HT-29 (cell line): ENCODE measurements around the gene SLC35E1. TPM values are rescaled to one million over a fixed set of nuclear protein-coding genes. Genes with fewer than 3 reads are reported as not detected.

Source experiments
- DNase-seq: peaks from one replicate; pipeline ENCODE4 v3.0.0-alpha.2; 2015; ENCODE audit warnings: low spot score
- total RNA-seq: library from RNA; depleted of rRNA; stranded (reverse); fragments of >200 nt; shearing (Covaris generic); gene quantifications from 2 replicates; pipeline ENCODE4 v1.2.3, GENCODE V29; 2014; rRNA removed

Gene SLC35E1
- total RNA-seq, result 16.8 and 23.4 TPM in 2 replicates

DNA sequence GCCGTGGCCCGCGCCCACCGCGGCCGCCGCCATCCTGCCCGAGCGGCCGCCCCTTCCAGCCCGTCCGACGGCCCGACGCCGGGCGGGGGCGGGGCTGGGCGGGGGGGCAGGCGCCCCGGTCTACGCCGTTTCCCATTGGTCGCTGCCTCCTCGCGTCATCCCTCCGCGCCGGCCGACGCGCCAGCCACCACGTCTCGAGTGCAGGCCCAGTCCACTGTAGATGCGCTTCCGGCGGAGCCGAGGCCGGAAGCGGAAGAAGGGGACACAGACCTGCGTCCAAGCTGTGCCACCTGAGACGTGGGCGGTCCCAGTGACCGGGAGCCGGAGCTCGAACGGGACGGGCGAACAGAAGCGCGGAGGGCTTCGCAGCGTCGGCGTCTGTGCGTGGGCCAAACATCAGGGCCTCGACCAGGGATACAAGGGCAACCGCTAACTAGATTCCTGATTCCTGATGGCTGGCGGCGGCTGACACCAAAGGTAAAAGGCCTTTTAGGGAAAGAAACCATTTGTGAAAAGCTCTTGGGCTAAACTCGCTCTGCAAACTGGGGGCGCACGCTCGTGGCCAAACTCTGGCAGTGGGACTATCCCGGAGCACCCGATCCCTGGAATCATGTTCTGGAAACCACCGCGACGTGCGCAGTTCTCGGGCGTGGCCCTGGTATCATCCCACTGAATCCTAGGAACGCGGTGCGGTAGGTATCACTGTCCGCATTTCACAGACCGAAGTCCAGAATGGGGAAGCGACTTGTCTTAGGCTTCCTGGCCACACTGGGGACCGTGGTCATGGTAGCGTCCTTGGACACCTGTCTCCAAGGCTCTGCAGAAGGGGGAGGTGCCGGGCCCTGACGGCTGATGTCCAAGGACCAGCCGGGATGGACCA is at the start of gene SLC35E1:
SLC35E1 (minus strand) TSS at position 84 of the 880 bp plus-strand sequence; CDS start at position 33, 51 bp downstream.
- peak; percentile 91 for DNase-seq

DNA sequence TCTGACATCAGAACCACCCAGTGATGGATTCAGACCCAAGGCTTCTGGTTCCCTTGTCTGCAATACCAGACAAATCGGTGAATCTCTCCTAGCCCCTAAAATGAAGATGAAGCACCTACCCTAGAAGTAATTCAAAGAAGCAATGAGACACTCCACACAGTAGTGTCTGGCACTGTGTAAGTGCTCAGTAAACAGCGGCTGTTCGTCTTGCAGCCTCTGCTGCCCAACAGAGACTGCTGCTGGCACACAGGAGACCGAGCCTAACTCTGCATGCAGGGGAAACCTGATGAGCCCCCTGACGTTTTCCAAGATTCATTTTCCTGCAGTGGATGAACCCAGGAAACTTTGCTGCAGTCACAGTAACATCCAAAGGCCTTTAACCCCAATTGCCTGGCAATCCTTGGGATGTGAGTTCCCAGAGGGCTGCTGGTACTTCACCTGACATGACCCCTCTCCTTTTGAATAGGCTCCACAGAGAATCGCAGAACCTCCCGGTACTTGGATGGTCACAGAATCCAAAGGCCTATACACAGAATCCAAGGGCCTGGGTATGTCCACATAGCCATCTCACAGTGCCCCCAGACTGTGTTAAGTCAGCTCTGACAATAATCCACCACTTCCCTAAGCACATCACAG is 49.1 kb upstream of the SLC35E1 start:
- no peak for DNase-seq

GRCh38 chr19:16620584-16620983 is 48.4 kb upstream of the SLC35E1 start:
- DNase-seq, result no peak

GRCh38 chr19:16620018-16620417 is 47.8 kb upstream of the SLC35E1 start:
- DNase-seq, result no peak

GRCh38 chr19:16619457-16619856 is 47.2 kb upstream of the SLC35E1 start:
- DNase-seq, result no peak

DNA sequence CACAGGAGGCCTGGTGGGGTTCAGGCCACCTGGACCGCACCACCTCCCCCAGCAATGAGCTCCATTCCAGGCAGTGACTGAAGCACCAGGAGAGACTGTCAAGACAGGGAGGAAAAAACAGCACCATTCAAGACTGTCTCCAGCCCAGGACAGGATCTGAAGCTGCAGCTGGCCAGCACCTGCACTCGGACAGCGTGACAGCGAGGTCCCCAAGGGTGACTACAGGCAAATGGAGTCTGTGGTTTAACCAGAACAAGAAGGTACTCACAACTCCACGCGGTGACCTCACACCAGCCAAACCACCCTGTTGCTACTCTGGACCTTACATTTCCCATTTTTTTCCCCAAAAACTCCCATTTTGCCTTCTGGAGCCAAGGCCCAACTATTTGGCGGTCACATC is 46.0 kb upstream of the SLC35E1 start:
- no peak for DNase-seq

- DNase-seq, result no peak
Measured at GRCh38 chr19:16615808-16616207, 43.6 kb upstream of the SLC35E1 start.

DNA sequence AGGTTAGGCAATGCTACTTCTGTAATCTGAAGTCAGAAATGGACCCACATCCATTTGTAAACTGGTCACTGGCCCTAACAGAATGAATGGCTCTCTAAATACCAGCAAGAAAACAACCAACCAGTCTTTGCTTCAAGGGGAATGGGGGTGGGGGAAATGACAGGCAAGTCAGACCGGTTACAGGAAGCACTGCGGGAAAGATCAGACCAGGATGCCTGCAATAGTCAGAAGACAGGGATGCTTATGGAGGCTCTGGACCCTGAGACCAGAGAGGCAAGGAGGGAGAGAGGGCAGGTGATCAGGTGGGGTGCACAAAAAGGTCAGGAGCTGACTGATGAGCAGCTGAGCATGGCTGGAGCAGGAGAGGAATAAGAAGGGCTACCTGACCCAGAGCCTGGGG is 42.7 kb upstream of the SLC35E1 start:
- no peak for DNase-seq

- DNase-seq, result no peak
Measured at GRCh38 chr19:16613841-16614240, 41.6 kb upstream of the SLC35E1 start.

DNA sequence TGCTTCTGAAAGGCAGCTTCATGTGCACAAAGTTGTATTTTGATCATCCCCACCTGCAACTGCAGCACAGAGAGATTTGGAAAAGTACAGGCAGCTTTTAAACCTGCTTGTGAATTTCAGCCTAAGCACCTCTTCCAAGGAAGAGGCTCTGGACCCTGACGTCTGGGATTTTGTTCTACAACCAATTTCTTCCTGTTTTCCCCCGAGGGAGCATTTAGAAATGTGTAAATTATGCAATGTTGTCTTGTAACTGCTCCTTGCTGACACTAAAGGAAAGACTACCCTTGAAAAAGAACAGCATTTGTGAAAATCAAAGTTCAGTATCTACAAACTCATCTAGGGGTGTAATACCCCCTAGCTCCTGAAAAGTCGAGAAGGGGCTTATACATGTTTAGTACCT is 40.4 kb upstream of the SLC35E1 start:
- DNase-seq, result no peak

- no peak for DNase-seq
Measured at GRCh38 chr19:16611121-16611520, 38.9 kb upstream of the SLC35E1 start.

- no peak for DNase-seq
Measured at GRCh38 chr19:16609511-16610200, 37.4 kb upstream of the SLC35E1 start.

DNA sequence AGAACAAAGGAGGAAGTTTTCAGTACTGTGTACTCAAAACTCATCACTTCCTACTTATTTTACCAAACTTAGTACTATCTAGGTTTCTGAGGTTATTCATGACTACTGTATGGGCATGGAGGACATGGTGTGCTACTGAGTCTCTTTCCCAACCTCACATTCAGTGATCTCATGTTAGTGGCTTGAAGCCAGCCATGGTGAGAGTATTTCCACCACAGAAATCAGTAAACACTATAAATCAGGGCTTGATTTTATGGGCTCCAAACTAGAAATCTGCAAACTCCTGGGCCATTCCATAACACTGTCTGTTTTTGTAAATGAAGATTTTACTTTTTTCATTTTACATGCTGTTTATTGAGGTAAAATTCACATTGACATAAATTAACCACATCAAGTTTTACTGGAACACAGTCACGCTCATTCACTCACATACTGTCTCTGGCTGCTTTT is 36.1 kb upstream of the SLC35E1 start:
- DNase-seq, result no peak

DNA sequence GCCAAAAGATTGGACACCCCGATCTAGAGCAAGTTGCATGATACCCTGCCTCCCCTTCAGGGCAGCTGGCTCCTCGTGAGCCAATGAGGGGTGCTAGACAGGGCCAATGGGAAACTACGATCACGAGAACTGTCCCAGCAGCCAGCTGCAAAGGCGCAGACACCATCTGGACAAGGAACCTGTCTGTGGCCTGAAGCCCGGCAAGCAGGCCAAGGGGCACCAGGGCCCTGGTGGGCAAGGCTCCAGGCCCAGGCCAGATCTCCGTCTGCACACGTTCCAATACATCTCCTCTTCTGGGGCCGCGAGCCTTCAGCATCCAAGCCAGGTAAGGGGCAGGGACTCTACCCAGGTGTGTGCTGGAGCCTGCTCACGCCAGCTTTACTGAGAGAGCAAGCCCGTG is 35.6 kb upstream of the SLC35E1 start:
- no peak for DNase-seq

GRCh38 chr19:16605553-16605994 is 33.4 kb upstream of the SLC35E1 start:
- no peak for DNase-seq

DNA sequence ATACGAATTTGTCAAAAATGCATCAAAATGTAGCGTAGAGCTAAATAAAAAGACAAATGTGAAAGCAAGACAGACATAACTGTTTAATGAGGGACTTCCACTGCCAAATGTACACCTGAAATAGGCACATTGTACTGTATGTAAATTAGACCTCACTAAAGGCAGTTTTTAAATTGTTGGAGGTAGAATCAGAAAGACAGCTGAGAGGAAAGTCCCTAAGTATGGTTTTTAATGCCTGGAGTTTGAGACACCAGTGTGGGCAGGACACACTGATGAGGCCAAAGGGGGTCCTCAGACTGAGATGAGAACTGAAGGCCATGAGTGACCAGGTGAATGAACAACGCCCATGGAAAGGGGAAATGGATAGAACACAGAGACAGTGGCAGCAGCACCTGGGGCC is 32.9 kb upstream of the SLC35E1 start:
- DNase-seq, result no peak

GRCh38 chr19:16604615-16605014 is 32.4 kb upstream of the SLC35E1 start:
- DNase-seq, result no peak

DNA sequence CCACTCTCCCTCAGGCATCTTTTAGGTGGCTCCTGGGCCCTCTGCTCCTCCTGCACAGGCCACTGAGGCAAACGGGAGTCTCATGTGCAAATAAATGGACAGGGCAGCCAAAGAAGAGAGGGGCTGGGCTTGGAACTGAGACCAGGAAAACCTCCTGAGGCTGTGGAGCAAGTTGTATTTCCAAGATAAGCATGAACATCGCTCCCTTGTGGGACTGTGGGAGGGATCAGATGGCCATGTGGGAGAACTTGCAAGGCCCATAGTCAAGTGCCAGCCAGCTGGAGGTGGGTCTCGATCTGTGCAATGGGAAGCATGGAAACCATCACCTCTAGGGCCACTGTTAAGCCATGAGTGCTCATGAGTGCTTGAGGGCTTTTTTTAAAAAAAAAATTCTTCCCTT is 30.9 kb upstream of the SLC35E1 start:
- no peak for DNase-seq

DNA sequence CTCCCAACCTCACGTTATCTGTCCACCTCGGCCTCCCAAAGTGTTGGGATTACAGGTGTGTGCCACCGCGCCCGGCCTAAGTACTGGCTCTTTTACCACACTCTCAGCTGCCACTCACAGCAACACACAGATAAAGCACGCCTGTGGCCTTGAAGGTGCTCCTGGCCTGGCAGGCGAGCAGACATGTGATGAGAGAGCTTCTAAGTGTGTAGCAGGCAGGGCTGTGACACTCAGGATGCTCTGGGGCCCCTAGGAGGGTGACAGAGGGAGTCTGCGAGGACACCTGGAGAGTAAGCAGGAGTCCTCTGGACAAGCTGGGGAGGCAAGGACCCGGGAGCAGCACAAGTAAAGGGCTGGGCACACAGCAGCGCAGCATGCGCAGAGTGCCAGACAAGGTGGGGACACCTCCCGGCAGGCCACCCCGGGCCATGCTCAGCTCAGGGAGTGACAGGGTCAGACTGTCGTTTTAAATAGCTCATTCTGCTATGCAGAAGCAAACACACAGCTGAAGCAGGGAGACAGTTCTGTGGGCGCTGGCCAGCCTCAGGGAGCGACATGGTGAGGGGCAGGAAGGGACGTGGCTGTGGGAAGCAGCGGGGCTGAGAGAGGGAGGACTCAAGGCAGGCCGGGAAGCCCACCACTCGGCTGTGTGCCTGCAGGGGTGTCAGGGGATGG is 29.3 kb upstream of the SLC35E1 start:
- DNase-seq, result no peak

DNA sequence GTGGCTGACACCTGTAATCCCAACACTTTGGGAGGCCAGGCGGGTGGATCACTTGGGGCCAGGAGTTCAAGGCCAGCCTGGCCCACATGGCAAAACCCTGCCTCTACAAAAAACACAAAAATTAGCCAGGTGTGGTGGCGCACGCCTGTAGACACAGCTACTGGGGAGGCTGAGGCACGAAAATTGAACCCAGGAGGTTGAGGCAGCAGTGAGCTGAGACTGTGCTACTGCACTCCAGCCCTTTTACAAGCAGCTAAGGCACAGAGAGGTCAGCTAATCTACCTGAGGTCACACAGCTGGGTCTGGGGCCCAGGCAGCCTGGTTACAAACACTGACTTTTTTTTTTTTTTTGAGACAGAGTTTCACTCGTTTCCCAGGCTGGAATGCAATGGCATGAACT is 28.6 kb upstream of the SLC35E1 start:
- no peak for DNase-seq

GRCh38 chr19:16599655-16600346 is 27.6 kb upstream of the SLC35E1 start:
- no peak for DNase-seq
